Measurements from ENCODE around the gene GPRC5A.

- TF ChIP-seq CTCF (conservative IDR thresholded peaks at IDR 0.05; ENCODE audit: low read depth, low read length) (no peak), EZH2 (IDR thresholded peaks at IDR 0.05; ENCODE audit: borderline replicate concordance, low read depth, low read length, poor library complexity, severe bottlenecking) (no peak)
Measured at GRCh38 chr12:12925388-12925787, 34.0 kb downstream of the GPRC5A start.

All from A673 (cell line).